CD1c-positive myeloid dendritic cell (primary cell): Measurements from ENCODE around the gene KIAA1671.
A peak's percentile ranks its signal among the peaks of the same experiment; 100 is the strongest.

Experiments used
- DNase-seq: peaks from one replicate; pipeline ENCODE4 v3.0.0-alpha.2; 2016; ENCODE audit errors: extremely low spot score

The KIAA1671 gene

DNA sequence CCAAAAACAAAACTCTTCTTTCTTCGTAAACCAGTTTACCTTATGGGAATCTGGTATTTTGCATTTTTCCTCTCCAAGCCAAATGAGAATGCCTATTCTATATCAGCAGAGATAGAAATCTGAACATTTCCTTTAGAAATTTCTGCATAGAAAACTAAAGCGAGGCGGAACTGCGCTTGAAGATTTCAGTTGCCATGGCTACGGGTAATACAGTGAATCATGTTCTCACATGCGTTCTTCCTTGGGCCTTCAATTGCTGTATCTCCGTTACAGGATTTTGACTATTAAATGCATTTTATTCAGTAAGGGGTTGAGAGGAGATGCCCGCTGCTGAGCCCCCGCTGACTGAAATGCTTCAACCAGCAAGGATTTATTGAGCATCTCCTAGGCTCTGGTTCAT, 138.9 kb downstream of the KIAA1671 start:
- no peak for DNase-seq

DNA sequence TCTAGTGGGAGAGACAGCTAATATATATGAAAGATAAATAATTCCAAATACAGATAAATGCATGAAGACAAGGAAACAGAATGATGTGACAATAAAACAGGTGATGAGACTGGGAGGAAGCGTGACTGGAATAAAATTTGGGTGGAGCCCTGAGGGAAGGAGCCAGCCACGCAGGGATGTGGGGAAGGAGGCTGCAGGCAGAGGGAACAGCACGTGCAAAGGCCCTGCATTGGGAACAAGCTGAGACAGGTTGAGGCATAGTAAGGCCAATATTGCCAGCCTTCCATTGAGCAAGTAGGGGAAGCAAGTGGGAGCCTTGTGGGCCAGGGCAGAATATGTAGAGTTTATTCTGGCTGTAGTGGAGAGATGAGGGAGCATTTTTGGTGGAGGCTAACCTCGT, 139.6 kb downstream of the KIAA1671 start:
- no peak for DNase-seq

DNA sequence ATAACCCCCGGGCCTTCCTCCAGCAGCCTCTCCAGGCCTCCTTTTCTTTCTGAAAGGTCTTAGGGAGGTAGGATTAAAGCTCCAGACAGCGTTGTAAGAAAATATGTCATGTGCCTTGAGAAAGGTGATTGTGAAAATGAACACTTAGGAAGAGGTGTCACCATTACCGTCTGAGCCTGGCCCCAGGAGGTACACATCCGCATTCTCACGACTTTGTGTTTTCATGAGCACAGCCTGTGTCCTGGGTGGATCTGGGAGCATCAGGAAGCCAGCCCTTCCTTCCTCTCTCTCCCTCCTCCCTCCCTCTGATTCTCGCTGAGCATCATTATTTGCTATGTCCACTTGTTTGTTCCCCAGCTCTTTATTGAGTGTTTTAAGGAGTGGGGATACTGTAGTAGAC, 142.1 kb downstream of the KIAA1671 start:
- no peak for DNase-seq

GRCh38 chr22:25095869-25096268, 143.4 kb downstream of the KIAA1671 start:
- DNase-seq, result no peak

- no peak for DNase-seq
Observed at GRCh38 chr22:25096638-25097405, 144.3 kb downstream of the KIAA1671 start.

- DNase-seq, result no peak
Observed at GRCh38 chr22:25098445-25099081, 146.0 kb downstream of the KIAA1671 start.

DNA sequence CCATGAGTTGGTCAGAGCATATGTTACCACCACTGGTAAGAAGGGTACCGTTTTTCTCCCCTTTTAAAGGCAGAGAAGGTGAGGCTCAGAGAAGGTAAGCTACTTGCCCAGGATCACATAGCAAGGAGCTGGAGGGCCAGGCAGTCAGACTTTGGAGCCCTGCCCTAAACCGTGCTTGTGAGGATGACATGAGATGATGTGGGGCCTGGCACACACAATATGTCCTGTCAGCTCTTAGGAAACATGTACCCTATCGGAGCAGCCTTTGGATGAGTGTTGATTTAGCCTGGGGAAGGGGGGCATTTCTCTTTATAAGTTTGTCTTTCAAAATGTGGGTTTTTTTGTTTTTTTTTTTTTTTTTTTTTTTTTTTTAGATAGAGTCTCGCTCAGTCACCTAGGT, 146.7 kb downstream of the KIAA1671 start:
- DNase-seq, result no peak

- DNase-seq, result no peak
Observed at GRCh38 chr22:25100402-25100801, 147.9 kb downstream of the KIAA1671 start.

DNA sequence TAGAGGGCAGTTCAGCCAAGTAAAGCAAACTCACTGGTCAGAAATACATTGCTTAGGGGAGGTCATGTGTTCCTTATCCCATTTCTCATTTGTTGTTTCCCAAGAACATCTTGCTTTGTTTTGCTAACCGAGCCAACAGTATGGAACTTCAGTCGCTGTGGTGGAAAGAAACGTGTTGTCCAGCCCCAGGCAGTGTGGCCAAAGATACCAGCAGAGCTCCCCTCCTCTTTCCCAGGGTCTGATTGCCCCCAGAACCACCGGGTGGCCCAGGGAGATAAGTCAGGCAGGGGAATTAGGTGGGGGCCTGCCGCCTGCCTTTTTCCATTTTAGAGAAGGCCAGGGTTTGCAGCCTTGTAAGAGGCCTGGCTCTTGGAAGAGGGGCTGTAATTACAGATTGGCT, 148.4 kb downstream of the KIAA1671 start:
- DNase-seq, result no peak

- no peak for DNase-seq
Observed at GRCh38 chr22:25101501-25101900, 149.0 kb downstream of the KIAA1671 start.

GRCh38 chr22:25101986-25102385, 149.5 kb downstream of the KIAA1671 start:
- no peak for DNase-seq

GRCh38 chr22:25102722-25103121, 150.2 kb downstream of the KIAA1671 start:
- DNase-seq, result no peak

DNA sequence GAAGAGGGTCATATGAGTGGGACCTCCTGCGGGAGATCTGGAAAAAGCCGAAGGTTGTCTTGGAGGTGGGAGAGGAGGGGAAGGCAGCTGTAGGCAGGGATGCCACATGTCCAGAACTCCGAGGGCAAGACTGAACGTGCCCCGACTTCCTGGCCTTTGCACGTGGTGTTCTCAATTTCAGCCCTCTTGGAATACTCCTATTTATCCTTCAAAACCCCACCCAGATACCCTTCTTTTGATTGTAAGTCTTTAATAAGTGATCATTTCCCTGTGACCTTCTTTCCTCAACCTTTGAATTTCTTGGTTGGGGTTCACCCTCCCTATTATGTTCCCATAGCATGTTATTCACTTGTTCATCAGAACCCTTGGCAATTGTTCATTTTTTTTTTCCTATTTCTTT, 151.9 kb downstream of the KIAA1671 start:
- DNase-seq, result no peak

DNA sequence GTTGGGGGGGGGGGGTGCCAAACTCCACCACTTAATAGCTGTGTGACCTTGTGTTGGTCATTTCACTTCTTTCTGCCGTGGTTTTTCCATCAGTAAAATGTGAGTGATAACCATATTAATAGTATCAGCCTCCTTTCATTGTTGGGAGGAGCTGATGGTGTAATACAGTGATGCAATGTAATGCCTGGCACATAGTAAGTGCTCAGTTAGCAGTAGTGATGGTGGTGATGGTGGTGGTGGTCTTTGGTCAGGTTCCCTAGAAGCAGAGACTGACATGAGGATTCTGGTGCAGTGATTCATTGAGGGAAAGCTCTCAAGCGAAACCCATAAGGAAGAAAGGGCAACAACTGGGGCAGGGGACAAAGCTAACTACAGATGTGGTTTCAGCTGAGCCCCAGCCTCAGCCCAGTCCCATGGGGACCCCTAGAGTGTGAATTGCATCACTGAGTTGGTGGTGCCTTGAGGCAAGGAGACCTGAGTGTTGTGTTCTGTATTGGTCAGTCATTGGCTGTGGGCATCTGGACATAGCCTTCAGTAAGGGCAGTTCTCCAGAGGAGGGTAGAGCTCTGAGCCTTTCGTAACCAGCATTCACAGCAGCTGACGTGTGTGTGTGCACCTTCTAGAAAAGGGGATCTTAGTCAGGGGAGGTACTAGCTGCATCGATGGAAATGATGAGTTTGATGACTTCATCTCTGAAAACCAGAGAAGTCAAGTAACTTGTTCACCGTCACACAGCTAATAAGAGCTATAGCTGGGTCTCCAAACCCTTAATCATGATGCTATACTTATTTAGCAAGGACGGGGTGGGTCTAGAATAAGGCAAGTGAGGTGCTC, 153.5 kb downstream of the KIAA1671 start:
- no peak for DNase-seq

DNA sequence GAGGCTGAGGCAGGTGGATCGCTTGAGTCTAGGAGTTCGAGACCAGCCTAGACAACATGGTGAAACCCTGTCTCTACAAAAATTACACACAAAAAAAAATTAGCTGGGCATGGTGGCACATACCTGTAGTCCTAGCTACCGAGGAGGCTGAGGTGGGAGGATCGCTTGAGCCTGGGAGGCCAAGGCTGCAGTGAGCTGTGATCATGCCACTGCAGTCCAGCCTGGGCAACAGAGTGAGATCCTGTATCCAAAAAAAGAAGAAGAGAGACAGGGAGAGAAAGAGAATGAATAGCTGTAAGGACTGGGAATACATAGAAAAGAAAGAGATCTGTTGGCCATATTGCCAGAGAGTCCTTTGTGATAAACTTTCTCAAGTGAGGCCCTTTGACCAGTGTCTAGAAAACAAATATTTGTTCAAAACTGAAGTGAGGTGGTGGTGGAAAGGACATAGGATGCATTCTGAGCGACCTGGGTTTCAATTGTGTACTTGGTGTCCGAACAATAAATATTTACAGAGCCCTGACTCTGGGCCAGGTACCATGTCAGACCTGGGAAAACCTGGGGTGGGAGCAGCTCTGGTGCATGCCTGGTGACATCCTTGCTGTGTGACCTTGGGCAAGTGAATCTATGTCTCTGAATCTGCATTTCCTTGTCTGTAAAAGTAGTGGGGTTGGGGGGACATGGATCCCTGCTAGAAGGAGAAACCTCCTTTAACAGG, 157.5 kb downstream of the KIAA1671 start:
- DNase-seq, result no peak

GRCh38 chr22:25110596-25110845, 158.0 kb downstream of the KIAA1671 start:
- no peak for DNase-seq

DNA sequence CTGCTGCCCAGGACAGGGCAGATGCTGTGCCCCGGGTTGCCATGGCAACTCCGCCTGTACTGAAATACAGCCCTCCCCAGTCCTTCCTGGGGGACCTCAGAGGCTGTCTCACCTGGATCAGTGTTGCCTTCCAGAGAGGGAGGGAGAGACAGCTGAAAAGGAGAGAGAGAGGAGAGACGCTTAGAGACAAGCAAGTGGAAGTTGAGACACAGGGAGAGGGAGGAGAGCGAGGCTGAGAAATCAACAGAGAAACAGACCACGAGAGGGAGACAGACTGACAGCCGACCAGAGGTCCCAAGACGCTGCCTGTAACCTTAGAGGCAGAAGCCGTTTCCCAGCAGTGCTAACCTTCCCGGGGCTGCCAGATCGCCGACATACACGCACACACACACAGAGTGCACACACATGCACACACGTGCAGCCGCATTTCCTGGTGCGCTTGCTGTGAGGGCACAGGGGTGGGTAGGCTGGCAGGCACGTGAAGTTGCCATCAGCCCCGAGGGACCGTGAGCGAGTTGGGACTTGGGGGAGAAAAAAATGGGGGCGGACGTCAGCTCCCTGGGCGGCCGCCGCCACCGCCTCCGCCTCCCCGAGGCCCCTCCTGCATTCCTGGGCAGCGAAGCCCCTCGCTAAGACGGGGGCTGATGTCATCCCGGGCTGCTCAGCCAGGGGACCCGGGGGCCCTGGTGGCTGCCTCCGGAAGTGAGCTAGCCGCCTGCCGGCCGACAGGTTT, 158.5 kb downstream of the KIAA1671 start:
- peak; percentile 18 for DNase-seq

- no peak for DNase-seq
Observed at GRCh38 chr22:25111579-25112517, 159.3 kb downstream of the KIAA1671 start.

GRCh38 chr22:25112538-25113253, 160.2 kb downstream of the KIAA1671 start:
- DNase-seq, result no peak

- no peak for DNase-seq
Observed at GRCh38 chr22:25113316-25113721, 160.8 kb downstream of the KIAA1671 start.
